H9 (cell line): ENCODE measurements around the gene VNN1. TPM values are rescaled to one million over a fixed set of nuclear protein-coding genes. Genes with fewer than 3 reads are reported as not detected.

Experiments
- DNase-seq: peaks from one replicate; pipeline ENCODE4 v3.0.0-alpha.2; 2017
- H2AFZ ChIP-seq: one replicate; pipeline ENCODE4 v1.6.1; 2013; ENCODE audit warnings: mild to moderate bottlenecking, low read length, control low read depth, moderate library complexity
- H2AK5ac ChIP-seq: 2 replicates; pipeline ENCODE4 v1.6.1; 2013; ENCODE audit warnings: low read length, control low read depth, mixed read lengths; ENCODE audit not compliant: insufficient read length
- H2BK120ac ChIP-seq: one replicate; pipeline ENCODE4 v1.6.1; 2013; ENCODE audit warnings: low read depth, mild to moderate bottlenecking, low read length, control low read depth, inconsistent platforms; ENCODE audit not compliant: poor library complexity, severe bottlenecking
- H2BK12ac ChIP-seq: 2 replicates; pipeline ENCODE4 v1.6.1; 2013; ENCODE audit warnings: low read length, control low read depth, mixed read lengths, low read depth; ENCODE audit not compliant: insufficient read length
- H2BK15ac ChIP-seq: 2 replicates; pipeline ENCODE4 v1.6.1; 2013; ENCODE audit warnings: low read depth, low read length, control low read depth
- H2BK20ac ChIP-seq: one replicate; pipeline ENCODE4 v1.6.1; 2013; ENCODE audit warnings: low read depth, mild to moderate bottlenecking, low read length, control low read depth, inconsistent platforms; ENCODE audit not compliant: poor library complexity, severe bottlenecking
- H2BK5ac ChIP-seq: 2 replicates; pipeline ENCODE4 v1.6.1; 2013; ENCODE audit warnings: low read length, control low read depth, mixed read lengths; ENCODE audit not compliant: insufficient read length
- H3K14ac ChIP-seq: 2 replicates; pipeline ENCODE4 v1.6.1; 2013; ENCODE audit warnings: low read length, control low read depth; ENCODE audit not compliant: insufficient read depth
- H3K18ac ChIP-seq: 2 replicates; pipeline ENCODE4 v1.6.1; 2013; ENCODE audit warnings: low read depth, mild to moderate bottlenecking, mixed read lengths, low read length, control low read depth; ENCODE audit not compliant: insufficient read length
- H3K23ac ChIP-seq: 2 replicates; pipeline ENCODE4 v1.6.1; 2013; ENCODE audit warnings: low read length, control low read depth, mixed read lengths, low read depth; ENCODE audit not compliant: insufficient read length
- H3K23me2 ChIP-seq: 2 replicates; pipeline ENCODE4 v1.6.1; 2013; ENCODE audit warnings: low read depth, mild to moderate bottlenecking, mixed read lengths, low read length, control low read depth; ENCODE audit not compliant: insufficient read length, poor library complexity, severe bottlenecking
- H3K27ac ChIP-seq: 2 replicates; pipeline ENCODE4 v1.5.1; 2013; ENCODE audit warnings: low read length, control low read depth, mixed read lengths, low read depth; ENCODE audit not compliant: insufficient read length
- H3K27me3 ChIP-seq: 2 replicates; pipeline ENCODE4 v1.6.1; 2013; ENCODE audit warnings: low read length, control low read depth, inconsistent platforms; ENCODE audit not compliant: insufficient read depth
- H3K4ac ChIP-seq: 2 replicates; pipeline ENCODE4 v1.6.1; 2013; ENCODE audit warnings: low read depth, mild to moderate bottlenecking, control low read depth, inconsistent platforms, low read length, moderate library complexity
- H3K4me1 ChIP-seq: 2 replicates; pipeline ENCODE4 v1.6.1; 2013; ENCODE audit warnings: low read length, control low read depth, inconsistent platforms; ENCODE audit not compliant: insufficient read depth
- H3K4me2 ChIP-seq: 2 replicates; pipeline ENCODE4 v1.6.1; 2013; ENCODE audit warnings: low read length, control low read depth, mixed read lengths; ENCODE audit not compliant: insufficient read length, insufficient read depth
- H3K56ac ChIP-seq: 2 replicates; pipeline ENCODE4 v1.6.1; 2013; ENCODE audit warnings: low read depth, mild to moderate bottlenecking, mixed read lengths, low read length, control low read depth; ENCODE audit not compliant: insufficient read length
- H3K79me1 ChIP-seq: 2 replicates; pipeline ENCODE4 v1.6.1; 2013; ENCODE audit warnings: low read depth, mild to moderate bottlenecking, moderate library complexity, low read length, control low read depth, inconsistent platforms; ENCODE audit not compliant: insufficient read depth, poor library complexity, severe bottlenecking
- H3K79me2 ChIP-seq: 2 replicates; pipeline ENCODE4 v1.6.1; 2013; ENCODE audit warnings: low read length, control low read depth, inconsistent platforms; ENCODE audit not compliant: insufficient read depth
- H3K9ac ChIP-seq: 2 replicates; pipeline ENCODE4 v1.6.1; 2013; ENCODE audit warnings: low read length, control low read depth, mixed read lengths; ENCODE audit not compliant: insufficient read length; ENCODE audit errors: extremely low read depth
- H3K9me3 ChIP-seq: one replicate; pipeline ENCODE4 v1.6.1; 2013; ENCODE audit warnings: low read depth, low read length, inconsistent platforms; ENCODE audit not compliant: control insufficient read depth
- H3T11ph ChIP-seq: one replicate; pipeline ENCODE4 v1.6.1; 2013; ENCODE audit warnings: mild to moderate bottlenecking, low read length, control low read depth, inconsistent platforms
- H4K20me1 ChIP-seq: one replicate; pipeline ENCODE4 v1.6.1; 2013; ENCODE audit not compliant: control insufficient read depth, insufficient read length, insufficient read depth
- H4K5ac ChIP-seq: 2 replicates; pipeline ENCODE4 v1.6.1; 2013; ENCODE audit warnings: low read depth, mild to moderate bottlenecking, mixed read lengths, low read length, control low read depth; ENCODE audit not compliant: insufficient read length
- H4K8ac ChIP-seq: replicated peaks from 2 replicates; pipeline ENCODE4 v1.6.1; 2013; ENCODE audit warnings: low read length, control low read depth, mixed read lengths, low read depth; ENCODE audit not compliant: insufficient read length
- H4K91ac ChIP-seq: 2 replicates; pipeline ENCODE4 v1.6.1; 2013; ENCODE audit warnings: low read depth, mild to moderate bottlenecking, moderate library complexity, mixed read lengths, low read length, control low read depth; ENCODE audit not compliant: insufficient read length
- H3K27ac Mint-ChIP-seq, 3 experiments: 2 replicates in 2 of 3; 3 replicates in 1 of 3; pipeline ENCODE4 v1.8.0; 2020 to 2021; ENCODE audit warnings: mixed read lengths in 3 of 3, mild to moderate bottlenecking in 1 of 3, moderate library complexity in 1 of 3
- H3K27me3 Mint-ChIP-seq: 2 replicates; pipeline ENCODE4 v1.8.0; 2021; ENCODE audit warnings: low read depth, mild to moderate bottlenecking, moderate library complexity, mixed read lengths
- H3K36me3 Mint-ChIP-seq, 3 experiments: 2 replicates in 2 of 3; 3 replicates in 1 of 3; pipeline ENCODE4 v1.8.0; 2020 to 2021; ENCODE audit warnings: low read depth in 3 of 3, mixed read lengths in 3 of 3; ENCODE audit not compliant: insufficient read depth in 1 of 3
- H3K4me1 Mint-ChIP-seq, 2 experiments: 2 replicates each; pipeline ENCODE4 v1.8.0; 2020; ENCODE audit warnings: mixed read lengths in 2 of 2
- H3K4me3 Mint-ChIP-seq, 2 experiments: 2 replicates in 1 of 2; 3 replicates in 1 of 2; pipeline ENCODE4 v1.8.0; 2020 to 2021; ENCODE audit warnings: mild to moderate bottlenecking in 2 of 2, mixed read lengths in 2 of 2, moderate library complexity in 1 of 2
- H3K9me3 Mint-ChIP-seq, 2 experiments: 2 replicates in 1 of 2; 3 replicates in 1 of 2; pipeline ENCODE4 v1.8.0; 2020; ENCODE audit warnings: mild to moderate bottlenecking in 2 of 2, mixed read lengths in 2 of 2, moderate library complexity in 1 of 2
- CTCF ChIP-seq: fragments of 200-600 bp; sonication (generic); conservative IDR thresholded peaks from 3 replicates; pipeline ENCODE4 v1.8.0; 2021; ENCODE audit warnings: antibody characterized with exemption, mild to moderate bottlenecking
- WGBS: extraction: QIAGEN DNeasy Blood & Tissue Kit; methylation state at CpG from one replicate; pipeline ENCODE4 v1.1.7; 2013; ENCODE audit warnings: missing lambda C conversion rate, low lambda C conversion rate, mixed read lengths; ENCODE audit not compliant: insufficient read length; ENCODE audit errors: extremely low coverage; 5-methylcytosine and 5-hydroxymethylcytosine counted together
- total RNA-seq: library from RNA; stranded (reverse); gene quantifications from 2 replicates; pipeline ENCODE4 v1.2.1, GENCODE V29; 2021

Gene VNN1
- total RNA-seq, 1 experiment from 2014 or later: not detected

GRCh38 chr6:132633362-132633761 lies 80.5 kb downstream of the VNN1 start:
- Histone ChIP-seq H2BK15ac (no peak overlapping the region), H4K20me1 (no peaks in the 10 kb centered on the region), H3K23ac (no peak overlapping the region), H3K56ac (no peak overlapping the region), H3K27ac (no peak overlapping the region), H3K4me1 (no peaks in the 10 kb centered on the region), H2AFZ (no peak overlapping the region), H2BK5ac (no peak overlapping the region), H3K23me2 (no peaks in the 10 kb centered on the region), H3K9me3 (no peaks in the 10 kb centered on the region), H3K14ac (no peak overlapping the region), H3K4ac (no peak overlapping the region), H2BK12ac (no peak overlapping the region), H3K79me2 (no peaks in the 10 kb centered on the region), H3K79me1 (no peaks in the 10 kb centered on the region), H4K5ac (no peak overlapping the region), H3T11ph (no peak overlapping the region), H4K8ac (no peak overlapping the region), H2BK20ac (no peak overlapping the region), H2BK120ac (no peak overlapping the region), H3K4me2 (no peak overlapping the region), H3K9ac (no peak overlapping the region), H3K18ac (no peak overlapping the region), H2AK5ac (no peak overlapping the region), H4K91ac (no peak overlapping the region), H3K27me3 (no peaks in the 10 kb centered on the region)
- Mint-ChIP-seq H3K27me3 (no peaks in the 10 kb centered on the region), H3K9me3 (peaks cover 0 to 4% of the 10 kb centered on the region in 2 experiments; a peak in 2 of 5 replicates), H3K4me3 (no peak overlapping the region), H3K36me3 (peaks cover 0 to 2% (median under 1%) of the 10 kb centered on the region in 3 experiments; a peak in 1 of 7 replicates), H3K27ac (no peak overlapping the region), H3K4me1 (no peaks in the 10 kb centered on the region)
- WGBS: no CpG with 5 or more reads among the region's 2 CpGs
- DNase-seq: no peak
- TF ChIP-seq CTCF: no peak

Other genes starting within 250 kb of the VNN1 start
- 26.8 and 30.0 TPM in 2 replicates for gene STX7, start 200.9 kb downstream of the VNN1 start, total RNA-seq
- not detected in 2 replicates for gene TAAR9, start 175.8 kb downstream of the VNN1 start, total RNA-seq
- not detected in 2 replicates for gene TAAR8, start 161.4 kb downstream of the VNN1 start, total RNA-seq
- gene TAAR6, start 143.7 kb downstream of the VNN1 start, total RNA-seq: not detected in 2 replicates
- gene TAAR5, start 124.3 kb downstream of the VNN1 start, total RNA-seq: not detected in 2 replicates
- not detected in 2 replicates for gene TAAR2, start 89.8 kb downstream of the VNN1 start, total RNA-seq
- not detected in 2 replicates for gene TAAR1, start 54.9 kb downstream of the VNN1 start, total RNA-seq
- not detected in 2 replicates for gene VNN2, start 43.8 kb upstream of the VNN1 start, total RNA-seq
- gene SLC18B1, start 84.6 kb upstream of the VNN1 start, total RNA-seq: 18.1 and 19.8 TPM in 2 replicates
- gene RPS12, start 100.5 kb upstream of the VNN1 start, total RNA-seq: 1,381 and 1,382 TPM in 2 replicates